HG03457 (cell line): ENCODE results near the gene TCF15.

ENCODE experiments used
- ATAC-seq: cut with Tn5 transposase; IDR thresholded peaks from one replicate; pipeline ENCODE4 v1.9.1; 2021; ENCODE audit warnings: moderate number of reproducible peaks; ENCODE audit not compliant: unreplicated experiment

The TCF15 gene

DNA sequence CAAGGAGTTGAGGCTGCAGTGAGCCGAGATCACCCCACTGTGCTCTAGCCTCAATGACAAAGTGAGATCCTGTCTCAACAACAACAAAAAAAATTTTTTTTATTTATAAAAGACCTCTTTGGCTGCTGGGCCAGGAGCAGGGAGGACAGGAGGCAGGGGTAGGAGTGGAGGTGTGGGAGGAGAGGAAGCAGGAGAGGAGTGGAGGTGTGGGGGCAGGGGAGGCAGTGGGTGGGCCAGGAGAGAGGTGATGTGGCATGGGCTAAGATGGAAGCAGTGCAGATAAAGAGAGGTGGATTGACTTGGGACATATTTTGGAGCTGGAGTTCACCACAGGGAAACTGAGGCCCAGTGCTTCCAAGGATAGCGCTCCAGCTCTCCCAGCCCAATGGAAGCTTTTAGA is 53.1 kb downstream of the TCF15 start:
- ATAC-seq: no peak

GRCh38 chr20:555976-556385 is 54.1 kb downstream of the TCF15 start:
- no peak for ATAC-seq
